ENCODE results near the gene MYCN. TPM values are rescaled to one million over a fixed set of nuclear protein-coding genes. Genes with fewer than 3 reads are reported as not detected.

MYCN gene
- total RNA-seq, 2 donors from 2014 or later, result 0.14 to 3.5 TPM

- intact Hi-C loops (cut with DNase I), result loop anchor here (5.0 kb wide), 1 partner anchor 347 kb away; no protein-coding TSS in a partner anchor
- no peak for DNase-seq (ENCODE audit: low spot score)
- no peaks in the 10 kb centered on the region for H3K9me3 ChIP-seq
- H3K27ac ChIP-seq, result no peak overlapping the region
- H3K27me3 ChIP-seq (replicated peaks; ENCODE audit: insufficient read depth), result no peaks in the 10 kb centered on the region
- H3K4me1 ChIP-seq (replicated peaks), result peaks cover 7% of the 10 kb centered on the region
- no peak overlapping the region for H3K4me3 ChIP-seq
- 84% methylated on average over 4 of the region's 4 CpGs for WGBS
- no peaks in the 10 kb centered on the region for H3K36me3 ChIP-seq
- TF ChIP-seq POLR2A (IDR thresholded peaks at IDR 0.05) (no peak), CTCF (IDR thresholded peaks at IDR 0.05) (no peak), POLR2AphosphoS5 (IDR thresholded peaks at IDR 0.05) (no peak)
These were observed 4.7 kb upstream of the MYCN start for GRCh38 chr2:15935675-15936074.

GRCh38 chr2:15936277-15937104, 3.9 kb upstream of the MYCN start:
- Histone ChIP-seq H3K9me3 (no peaks in the 10 kb centered on the region), H3K27me3 (replicated peaks; ENCODE audit: insufficient read depth) (peaks cover 3% of the 10 kb centered on the region), H3K4me3 (no peak overlapping the region), H3K36me3 (no peaks in the 10 kb centered on the region), H3K4me1 (replicated peaks) (peaks cover 9% of the 10 kb centered on the region), H3K27ac (no peak overlapping the region)
- no peak for DNase-seq (ENCODE audit: low spot score)
- intact Hi-C loops (cut with DNase I), result loop anchor here (5.0 kb wide), 1 partner anchor 346 kb away; no protein-coding TSS in a partner anchor
- WGBS, result 86% methylated on average over 5 of the region's 5 CpGs
- TF ChIP-seq POLR2A (IDR thresholded peaks at IDR 0.05) (no peak), POLR2AphosphoS5 (IDR thresholded peaks at IDR 0.05) (no peak), CTCF (IDR thresholded peaks at IDR 0.05) (no peak)

- whole genome bisulfite sequencing, result 86% methylated on average over 8 of the region's 8 CpGs
- Histone ChIP-seq H3K27me3 (replicated peaks; ENCODE audit: insufficient read depth) (peaks cover 3% of the 10 kb centered on the region), H3K4me1 (replicated peaks) (peaks cover 14% of the 10 kb centered on the region), H3K27ac (no peak overlapping the region), H3K4me3 (no peak overlapping the region), H3K36me3 (no peaks in the 10 kb centered on the region), H3K9me3 (no peaks in the 10 kb centered on the region)
- intact Hi-C loops (cut with DNase I), result loop anchor here (5.0 kb wide), 1 partner anchor 345 kb away; no protein-coding TSS in a partner anchor
- DNase-seq (ENCODE audit: low spot score), result no peak
- no peak for TF ChIP-seq CTCF (IDR thresholded peaks at IDR 0.05)
- no peak for TF ChIP-seq POLR2AphosphoS5 (IDR thresholded peaks at IDR 0.05)
- TF ChIP-seq POLR2A (IDR thresholded peaks at IDR 0.05), result no peak
These were observed 3.1 kb upstream of the MYCN start for GRCh38 chr2:15937105-15937881.

GRCh38 chr2:15937882-15938802, 2.2 kb upstream of the MYCN start:
- Histone ChIP-seq H3K27ac (no peak overlapping the region), H3K9me3 (no peaks in the 10 kb centered on the region), H3K4me1 (replicated peaks) (peaks cover 14% of the 10 kb centered on the region), H3K36me3 (no peaks in the 10 kb centered on the region), H3K4me3 (no peak overlapping the region), H3K27me3 (replicated peaks; ENCODE audit: insufficient read depth) (peaks cover 3% of the 10 kb centered on the region)
- TF ChIP-seq POLR2A (IDR thresholded peaks at IDR 0.05) (no peak), POLR2AphosphoS5 (IDR thresholded peaks at IDR 0.05) (no peak), CTCF (IDR thresholded peaks at IDR 0.05) (no peak)
- DNase-seq (ENCODE audit: low spot score), result no peak
- intact Hi-C loops (cut with DNase I), result loop anchor here (5.0 kb wide), 1 partner anchor 344 kb away; no protein-coding TSS in a partner anchor
- 90% methylated on average over 7 of the region's 7 CpGs for WGBS

Data from prostate gland (tissue), 2 donors.